ENCODE results near the gene S100A6.

Gene S100A6

DNA sequence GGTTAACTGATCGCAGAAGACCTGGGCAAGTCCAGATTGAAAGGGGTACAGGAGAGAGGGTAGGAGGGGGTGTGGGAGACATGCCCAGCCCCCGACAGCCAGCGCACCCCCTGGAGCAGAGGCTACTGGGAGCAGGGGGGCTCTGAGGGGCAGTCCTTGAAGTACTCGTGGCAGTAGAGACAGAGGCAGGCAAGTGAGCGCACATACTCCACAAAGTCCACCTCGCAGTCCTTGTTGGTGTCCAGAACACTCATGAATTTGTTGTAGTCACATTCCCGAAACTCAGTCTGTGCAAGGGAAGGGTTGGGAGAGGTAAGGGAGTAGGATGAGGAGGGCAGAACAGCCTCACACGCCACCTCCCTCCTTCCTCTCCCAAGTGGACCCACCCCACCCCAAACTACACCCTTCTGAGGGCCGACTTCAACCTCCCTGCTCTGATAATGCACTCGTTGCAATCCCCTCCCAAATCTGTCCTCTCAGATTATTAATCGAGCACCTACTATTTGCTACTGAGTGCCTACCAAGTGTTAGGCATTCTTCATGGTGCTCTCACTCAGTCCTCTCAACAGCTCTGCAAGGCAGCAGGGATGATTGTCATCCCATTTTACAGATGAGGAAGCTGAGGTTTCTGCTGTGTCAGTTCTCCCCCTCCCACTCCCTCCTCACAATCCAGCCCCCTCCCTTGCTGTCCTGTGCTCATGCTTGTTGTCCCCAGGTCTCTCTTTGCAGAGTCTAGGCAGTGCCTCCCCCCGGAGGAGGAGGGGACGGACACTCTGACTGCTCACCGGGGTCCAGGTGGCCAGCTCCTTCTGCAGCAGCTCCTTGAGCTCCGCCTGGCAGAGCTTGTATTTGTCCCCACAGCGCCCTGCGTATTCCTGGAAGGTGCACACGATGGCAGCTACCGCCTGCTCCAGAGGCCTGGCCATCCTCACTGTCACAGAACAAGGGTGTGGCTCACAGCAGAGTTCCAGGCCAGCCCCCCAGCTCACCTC is 12.1 kb upstream of the S100A6 start:
- TF ChIP-seq, protein P1, sequence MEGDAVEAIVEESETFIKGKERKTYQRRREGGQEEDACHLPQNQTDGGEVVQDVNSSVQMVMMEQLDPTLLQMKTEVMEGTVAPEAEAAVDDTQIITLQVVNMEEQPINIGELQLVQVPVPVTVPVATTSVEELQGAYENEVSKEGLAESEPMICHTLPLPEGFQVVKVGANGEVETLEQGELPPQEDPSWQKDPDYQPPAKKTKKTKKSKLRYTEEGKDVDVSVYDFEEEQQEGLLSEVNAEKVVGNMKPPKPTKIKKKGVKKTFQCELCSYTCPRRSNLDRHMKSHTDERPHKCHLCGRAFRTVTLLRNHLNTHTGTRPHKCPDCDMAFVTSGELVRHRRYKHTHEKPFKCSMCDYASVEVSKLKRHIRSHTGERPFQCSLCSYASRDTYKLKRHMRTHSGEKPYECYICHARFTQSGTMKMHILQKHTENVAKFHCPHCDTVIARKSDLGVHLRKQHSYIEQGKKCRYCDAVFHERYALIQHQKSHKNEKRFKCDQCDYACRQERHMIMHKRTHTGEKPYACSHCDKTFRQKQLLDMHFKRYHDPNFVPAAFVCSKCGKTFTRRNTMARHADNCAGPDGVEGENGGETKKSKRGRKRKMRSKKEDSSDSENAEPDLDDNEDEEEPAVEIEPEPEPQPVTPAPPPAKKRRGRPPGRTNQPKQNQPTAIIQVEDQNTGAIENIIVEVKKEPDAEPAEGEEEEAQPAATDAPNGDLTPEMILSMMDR (IDR thresholded peaks at IDR 0.05) = no peak
- DNase-seq = no peak
- H3K36me3 Mint-ChIP-seq (ENCODE audit: low read depth) = no peaks in the 10 kb centered on the region
- H3K4me1 Mint-ChIP-seq = peaks cover 93% of the 10 kb centered on the region
- no peak overlapping the region for H3K4me3 Mint-ChIP-seq
- no peaks in the 10 kb centered on the region for H3K9me3 Mint-ChIP-seq
- H3K27ac Mint-ChIP-seq = no peak overlapping the region
- H3K27me3 Mint-ChIP-seq (ENCODE audit: low read depth, poor library complexity) = no peaks in the 10 kb centered on the region

DNA sequence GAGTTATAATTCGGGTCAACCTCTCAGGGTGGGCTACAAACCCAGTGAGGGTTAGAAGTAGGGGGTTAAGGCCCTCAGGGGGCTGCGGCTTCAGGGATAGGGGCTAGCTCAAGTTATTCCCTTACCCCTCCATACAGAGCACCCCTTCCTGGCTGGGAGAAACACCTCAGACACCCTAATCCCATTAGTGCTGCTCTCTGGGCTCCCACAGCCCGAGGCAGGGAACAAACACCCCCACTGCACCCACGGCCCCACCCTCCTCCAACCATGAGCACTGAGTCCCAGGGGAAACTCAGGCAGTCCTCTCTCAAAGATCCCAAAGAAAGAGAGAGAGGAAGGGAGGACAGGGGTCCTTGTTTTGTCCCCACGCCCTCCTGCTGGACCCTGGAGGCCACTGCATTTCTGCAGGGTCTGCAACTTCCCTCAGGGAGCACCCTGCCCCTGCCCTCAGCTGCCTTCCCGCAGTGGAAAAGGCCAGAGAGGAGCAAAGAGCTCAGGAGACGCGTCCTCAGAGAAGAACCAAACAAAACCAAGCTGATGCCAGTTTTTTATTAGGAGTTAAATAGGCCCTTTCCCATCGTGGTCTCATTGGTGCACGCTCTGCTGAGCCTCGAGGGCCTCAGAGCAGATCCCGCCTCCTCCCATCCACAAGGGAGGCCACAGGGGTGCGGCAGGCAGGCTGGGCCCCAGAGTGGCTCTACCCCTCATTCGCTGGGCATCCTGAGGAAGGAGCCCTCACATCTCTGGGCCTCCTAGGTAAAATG is 11.2 kb upstream of the S100A6 start:
- TF ChIP-seq, protein P1 (IDR thresholded peaks at IDR 0.05) = no peak
- DNase-seq = no peak
- H3K9me3 Mint-ChIP-seq = no peaks in the 10 kb centered on the region
- H3K4me1 Mint-ChIP-seq = peaks cover 97% of the 10 kb centered on the region
- H3K36me3 Mint-ChIP-seq (ENCODE audit: low read depth) = no peaks in the 10 kb centered on the region
- no peak overlapping the region for H3K4me3 Mint-ChIP-seq
- H3K27me3 Mint-ChIP-seq (ENCODE audit: low read depth, poor library complexity) = peaks cover 2% of the 10 kb centered on the region
- peak overlapping the region; percentile 92 for H3K27ac Mint-ChIP-seq

DNA sequence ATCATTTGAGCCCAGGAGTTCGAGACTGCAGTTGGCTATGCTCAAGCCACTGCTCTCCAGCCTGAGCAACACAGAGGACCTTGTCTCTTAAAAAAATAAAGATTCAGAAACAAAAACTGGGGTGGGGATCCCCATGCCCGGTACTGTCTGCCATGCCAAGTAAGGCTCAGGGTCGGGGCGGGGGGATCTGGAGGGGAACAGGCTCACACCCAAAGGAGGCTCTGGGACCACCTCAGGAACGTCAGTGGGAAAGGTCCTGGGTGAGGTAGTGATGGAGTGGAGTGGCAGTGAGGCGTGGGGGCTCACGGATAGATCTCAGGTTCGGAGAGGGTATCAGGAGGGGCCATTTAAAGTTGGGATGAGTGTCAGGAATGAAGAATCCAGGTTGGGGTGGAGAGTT is 10.6 kb upstream of the S100A6 start:
- DNase-seq = no peak
- Mint-ChIP-seq H3K27me3 (ENCODE audit: low read depth, poor library complexity) (peaks cover 3% of the 10 kb centered on the region), H3K4me3 (no peak overlapping the region), H3K4me1 (peaks cover 100% of the 10 kb centered on the region), H3K27ac (no peak overlapping the region), H3K9me3 (no peaks in the 10 kb centered on the region), H3K36me3 (ENCODE audit: low read depth) (no peaks in the 10 kb centered on the region)
- TF ChIP-seq, protein P1 (IDR thresholded peaks at IDR 0.05) = no peak

DNA sequence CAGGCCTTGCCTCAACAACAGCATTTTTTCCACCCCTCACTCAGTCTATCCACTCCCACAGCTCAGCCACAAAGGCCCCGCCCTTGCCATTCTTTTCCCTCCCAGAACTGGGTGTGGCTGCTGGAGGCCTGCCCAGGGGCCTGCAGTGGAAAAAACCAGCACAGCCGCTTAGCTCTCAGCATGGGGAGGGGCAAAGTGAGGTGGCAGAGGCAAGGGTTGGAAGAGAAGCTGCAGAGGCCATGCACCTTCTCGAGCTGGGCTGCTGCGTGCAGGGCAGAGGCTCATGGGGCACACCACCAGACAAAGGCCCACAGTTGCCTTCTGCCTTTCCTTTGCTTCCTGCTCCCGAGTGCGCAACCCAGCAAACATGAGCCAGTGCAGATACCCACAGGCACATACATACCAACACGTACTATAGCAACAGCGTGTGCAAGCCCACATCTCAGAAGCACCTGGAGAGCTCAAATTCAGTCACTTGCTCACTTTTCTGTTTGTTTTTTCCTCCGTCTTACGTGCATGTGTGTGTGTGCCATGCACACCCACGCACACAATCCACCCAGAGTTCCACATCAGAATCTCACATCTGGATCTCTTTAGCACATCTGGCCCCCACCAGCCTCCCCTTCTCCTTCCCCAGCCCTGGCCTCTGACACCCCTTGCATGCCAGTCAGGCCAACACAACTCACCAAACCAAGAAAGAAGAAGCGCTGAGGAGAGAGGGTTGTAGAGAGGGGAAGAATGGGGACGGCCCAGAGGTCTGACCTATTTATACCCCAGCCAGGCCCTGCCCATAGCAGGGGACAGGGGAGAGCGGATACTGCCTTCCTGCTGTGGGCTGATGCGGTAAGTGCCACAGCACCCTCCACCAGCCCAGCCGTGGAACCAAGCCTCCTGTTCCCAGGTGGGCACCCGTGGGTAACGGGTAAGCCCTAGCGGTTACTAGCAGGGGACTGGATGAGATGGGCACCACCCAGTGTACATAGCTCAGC is 9.6 kb upstream of the S100A6 start, which contains the start of gene S100A4:
TSS of gene S100A4 (minus strand) at position 740 of the 989 bp plus-strand sequence. CDS start 1,012 bp downstream, outside the sequence.
- H3K9me3 Mint-ChIP-seq = no peaks in the 10 kb centered on the region
- no peaks in the 10 kb centered on the region for H3K36me3 Mint-ChIP-seq (ENCODE audit: low read depth)
- peaks cover 100% of the 10 kb centered on the region for H3K4me1 Mint-ChIP-seq
- peak within 1 kb of the TSS; percentile 60 for H3K4me3 Mint-ChIP-seq
- TF ChIP-seq, protein P1 (IDR thresholded peaks at IDR 0.05) = no peak
- peak; percentile 82 for DNase-seq
- peak within 1 kb of the TSS; percentile 86 for H3K27ac Mint-ChIP-seq
- H3K27me3 Mint-ChIP-seq (ENCODE audit: low read depth, poor library complexity) = peaks cover 8% of the 10 kb centered on the region

DNA sequence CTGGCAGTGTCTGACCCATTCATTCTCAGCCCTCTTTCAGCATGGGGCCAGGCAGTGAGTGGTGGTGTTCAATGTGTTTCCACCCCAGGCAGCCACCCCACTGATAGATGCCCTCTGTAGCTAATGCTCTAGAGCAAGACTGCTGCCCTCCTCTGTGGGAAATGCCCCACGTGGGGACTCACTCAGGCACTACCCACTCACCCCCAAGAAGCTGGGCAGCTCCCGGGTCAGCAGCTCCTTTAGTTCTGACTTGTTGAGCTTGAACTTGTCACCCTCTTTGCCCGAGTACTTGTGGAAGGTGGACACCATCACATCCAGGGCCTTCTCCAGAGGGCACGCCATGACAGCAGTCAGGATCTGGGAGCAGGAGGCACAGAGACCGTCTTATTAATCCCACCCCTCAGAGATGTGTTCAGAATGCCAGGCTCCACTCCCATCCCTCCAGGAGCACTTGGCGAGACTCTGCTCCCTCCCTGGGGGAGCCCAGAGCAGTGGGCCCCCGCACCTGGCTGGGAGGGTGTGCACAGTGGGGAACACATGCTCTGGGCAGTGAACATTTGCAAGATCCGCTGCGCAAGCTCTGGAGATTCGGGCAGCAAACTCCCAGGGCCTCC is 8.8 kb upstream of the S100A6 start:
- Mint-ChIP-seq H3K36me3 (ENCODE audit: low read depth) (no peaks in the 10 kb centered on the region), H3K27me3 (ENCODE audit: low read depth, poor library complexity) (peaks cover 8% of the 10 kb centered on the region), H3K4me1 (peaks cover 100% of the 10 kb centered on the region), H3K27ac (peak overlapping the region; percentile 86), H3K9me3 (no peaks in the 10 kb centered on the region), H3K4me3 (peak overlapping the region; percentile 60)
- DNase-seq = no peak
- TF ChIP-seq, protein P1 (IDR thresholded peaks at IDR 0.05) = no peak
